ENCODE measurements around the gene HSD11B1L.

HSD11B1L gene

GRCh38 chr19:5667751-5668271 is 13.0 kb upstream of the HSD11B1L start:
- no peak overlapping the region for H3K27ac ChIP-seq (ENCODE audit: low read length)
- H3K27me3 ChIP-seq (ENCODE audit: low read depth, low read length) = no peaks in the 10 kb centered on the region
- H3K36me3 ChIP-seq (ENCODE audit: control insufficient read depth in 1 of 2, insufficient read depth in 2 of 2, low read length in 2 of 2) = peaks cover 43 to 68% of the 10 kb centered on the region in 2 donors
- H3K4me1 ChIP-seq (ENCODE audit: control insufficient read depth in 1 of 2, insufficient read depth in 2 of 2, low read length in 2 of 2) = no peaks in the 10 kb centered on the region
- H3K9me3 ChIP-seq (ENCODE audit: control insufficient read depth in 1 of 2, low read length in 2 of 2) = no peaks in the 10 kb centered on the region
- no peak overlapping the region for H3K4me3 ChIP-seq (ENCODE audit: low read depth in 1 of 2, low read length in 2 of 2)

- no peaks in the 10 kb centered on the region for H3K9me3 ChIP-seq (ENCODE audit: control insufficient read depth in 1 of 2, low read length in 2 of 2)
- no peak overlapping the region for H3K27ac ChIP-seq (ENCODE audit: low read length)
- no peaks in the 10 kb centered on the region for H3K4me1 ChIP-seq (ENCODE audit: control insufficient read depth in 1 of 2, insufficient read depth in 2 of 2, low read length in 2 of 2)
- peaks cover 34 to 54% of the 10 kb centered on the region in 2 donors for H3K36me3 ChIP-seq (ENCODE audit: control insufficient read depth in 1 of 2, insufficient read depth in 2 of 2, low read length in 2 of 2)
- H3K4me3 ChIP-seq (ENCODE audit: low read depth in 1 of 2, low read length in 2 of 2) = no peak overlapping the region
- no peaks in the 10 kb centered on the region for H3K27me3 ChIP-seq (ENCODE audit: low read depth, low read length)
Measured at GRCh38 chr19:5669212-5669611, 11.6 kb upstream of the HSD11B1L start.

GRCh38 chr19:5671600-5671999 is 9.2 kb upstream of the HSD11B1L start:
- Histone ChIP-seq H3K4me1 (ENCODE audit: control insufficient read depth in 1 of 2, insufficient read depth in 2 of 2, low read length in 2 of 2) (no peaks in the 10 kb centered on the region), H3K4me3 (ENCODE audit: low read depth in 1 of 2, low read length in 2 of 2) (no peak overlapping the region), H3K27ac (ENCODE audit: low read length) (no peak overlapping the region), H3K9me3 (ENCODE audit: control insufficient read depth in 1 of 2, low read length in 2 of 2) (no peaks in the 10 kb centered on the region), H3K36me3 (ENCODE audit: control insufficient read depth in 1 of 2, insufficient read depth in 2 of 2, low read length in 2 of 2) (peaks cover 12 to 30% of the 10 kb centered on the region in 2 donors), H3K27me3 (ENCODE audit: low read depth, low read length) (no peaks in the 10 kb centered on the region)

GRCh38 chr19:5672708-5673459 is 7.9 kb upstream of the HSD11B1L start:
- no peaks in the 10 kb centered on the region for H3K9me3 ChIP-seq (ENCODE audit: control insufficient read depth in 1 of 2, low read length in 2 of 2)
- H3K27ac ChIP-seq (ENCODE audit: low read length) = no peak overlapping the region
- H3K4me3 ChIP-seq (ENCODE audit: low read depth in 1 of 2, low read length in 2 of 2) = no peak overlapping the region
- no peaks in the 10 kb centered on the region for H3K4me1 ChIP-seq (ENCODE audit: control insufficient read depth in 1 of 2, insufficient read depth in 2 of 2, low read length in 2 of 2)
- no peaks in the 10 kb centered on the region for H3K27me3 ChIP-seq (ENCODE audit: low read depth, low read length)
- H3K36me3 ChIP-seq (ENCODE audit: control insufficient read depth in 1 of 2, insufficient read depth in 2 of 2, low read length in 2 of 2) = peaks cover 1 to 18% of the 10 kb centered on the region in 2 donors

- Histone ChIP-seq H3K27me3 (ENCODE audit: low read depth, low read length) (no peaks in the 10 kb centered on the region), H3K36me3 (ENCODE audit: control insufficient read depth in 1 of 2, insufficient read depth in 2 of 2, low read length in 2 of 2) (peaks cover 0 to 12% of the 10 kb centered on the region in 2 donors), H3K4me3 (ENCODE audit: low read depth in 1 of 2, low read length in 2 of 2) (no peak overlapping the region), H3K9me3 (ENCODE audit: control insufficient read depth in 1 of 2, low read length in 2 of 2) (no peaks in the 10 kb centered on the region), H3K27ac (ENCODE audit: low read length) (no peak overlapping the region), H3K4me1 (ENCODE audit: control insufficient read depth in 1 of 2, insufficient read depth in 2 of 2, low read length in 2 of 2) (no peaks in the 10 kb centered on the region)
Measured at GRCh38 chr19:5673752-5674151, 7.1 kb upstream of the HSD11B1L start.

- H3K36me3 ChIP-seq (ENCODE audit: control insufficient read depth in 1 of 2, insufficient read depth in 2 of 2, low read length in 2 of 2) = peaks cover 0 to 3% of the 10 kb centered on the region in 2 donors
- H3K27me3 ChIP-seq (ENCODE audit: low read depth, low read length) = no peaks in the 10 kb centered on the region
- no peak overlapping the region for H3K4me3 ChIP-seq (ENCODE audit: low read depth in 1 of 2, low read length in 2 of 2)
- H3K27ac ChIP-seq (ENCODE audit: low read length) = no peak overlapping the region
- no peaks in the 10 kb centered on the region for H3K9me3 ChIP-seq (ENCODE audit: control insufficient read depth in 1 of 2, low read length in 2 of 2)
- peaks cover 6 to 9% of the 10 kb centered on the region in 2 donors for H3K4me1 ChIP-seq (ENCODE audit: control insufficient read depth in 1 of 2, insufficient read depth in 2 of 2, low read length in 2 of 2)
Measured at GRCh38 chr19:5674714-5675113, 6.1 kb upstream of the HSD11B1L start.

GRCh38 chr19:5676105-5676771 is 4.6 kb upstream of the HSD11B1L start:
- Histone ChIP-seq H3K9me3 (ENCODE audit: control insufficient read depth in 1 of 2, low read length in 2 of 2) (no peaks in the 10 kb centered on the region), H3K27me3 (ENCODE audit: low read depth, low read length) (no peaks in the 10 kb centered on the region), H3K4me1 (ENCODE audit: control insufficient read depth in 1 of 2, insufficient read depth in 2 of 2, low read length in 2 of 2) (peaks cover 6 to 14% of the 10 kb centered on the region in 2 donors), H3K27ac (ENCODE audit: low read length) (no peak overlapping the region), H3K4me3 (ENCODE audit: low read depth in 1 of 2, low read length in 2 of 2) (no peak overlapping the region), H3K36me3 (ENCODE audit: control insufficient read depth in 1 of 2, insufficient read depth in 2 of 2, low read length in 2 of 2) (no peaks in the 10 kb centered on the region)

GRCh38 chr19:5676772-5677105 is 4.1 kb upstream of the HSD11B1L start:
- Histone ChIP-seq H3K4me1 (ENCODE audit: control insufficient read depth in 1 of 2, insufficient read depth in 2 of 2, low read length in 2 of 2) (peaks cover 6 to 19% of the 10 kb centered on the region in 2 donors), H3K4me3 (ENCODE audit: low read depth in 1 of 2, low read length in 2 of 2) (no peak overlapping the region), H3K27ac (ENCODE audit: low read length) (no peak overlapping the region)

GRCh38 chr19:5677136-5677535 is 3.7 kb upstream of the HSD11B1L start:
- H3K36me3 ChIP-seq (ENCODE audit: control insufficient read depth in 1 of 2, insufficient read depth in 2 of 2, low read length in 2 of 2) = no peaks in the 10 kb centered on the region
- no peaks in the 10 kb centered on the region for H3K27me3 ChIP-seq (ENCODE audit: low read depth, low read length)
- no peak overlapping the region for H3K4me3 ChIP-seq (ENCODE audit: low read depth in 1 of 2, low read length in 2 of 2)
- H3K4me1 ChIP-seq (ENCODE audit: control insufficient read depth in 1 of 2, insufficient read depth in 2 of 2, low read length in 2 of 2) = peaks cover 6 to 19% of the 10 kb centered on the region in 2 donors
- no peaks in the 10 kb centered on the region for H3K9me3 ChIP-seq (ENCODE audit: control insufficient read depth in 1 of 2, low read length in 2 of 2)
- no peak overlapping the region for H3K27ac ChIP-seq (ENCODE audit: low read length)

More at GRCh38 chr19:5676772-5677105, 4.1 kb upstream of the HSD11B1L start:
- no peaks in the 10 kb centered on the region for H3K9me3 ChIP-seq (ENCODE audit: control insufficient read depth in 1 of 2, low read length in 2 of 2)
- H3K27me3 ChIP-seq (ENCODE audit: low read depth, low read length) = no peaks in the 10 kb centered on the region
- no peaks in the 10 kb centered on the region for H3K36me3 ChIP-seq (ENCODE audit: control insufficient read depth in 1 of 2, insufficient read depth in 2 of 2, low read length in 2 of 2)

- H3K4me3 ChIP-seq (ENCODE audit: low read depth in 1 of 2, low read length in 2 of 2) = no peak overlapping the region
- peaks cover 6 to 19% of the 10 kb centered on the region in 2 donors for H3K4me1 ChIP-seq (ENCODE audit: control insufficient read depth in 1 of 2, insufficient read depth in 2 of 2, low read length in 2 of 2)
- no peaks in the 10 kb centered on the region for H3K36me3 ChIP-seq (ENCODE audit: control insufficient read depth in 1 of 2, insufficient read depth in 2 of 2, low read length in 2 of 2)
- H3K27me3 ChIP-seq (ENCODE audit: low read depth, low read length) = no peaks in the 10 kb centered on the region
- no peak overlapping the region for H3K27ac ChIP-seq (ENCODE audit: low read length)
- no peaks in the 10 kb centered on the region for H3K9me3 ChIP-seq (ENCODE audit: control insufficient read depth in 1 of 2, low read length in 2 of 2)
Measured at GRCh38 chr19:5677580-5677979, 3.2 kb upstream of the HSD11B1L start.

GRCh38 chr19:5678071-5678718 is 2.6 kb upstream of the HSD11B1L start:
- Histone ChIP-seq H3K4me3 (ENCODE audit: low read depth in 1 of 2, low read length in 2 of 2) (no peak overlapping the region), H3K4me1 (ENCODE audit: control insufficient read depth in 1 of 2, insufficient read depth in 2 of 2, low read length in 2 of 2) (peaks cover 6 to 19% of the 10 kb centered on the region in 2 donors), H3K27ac (ENCODE audit: low read length) (no peak overlapping the region)

More at GRCh38 chr19:5678071-5678718, 2.6 kb upstream of the HSD11B1L start:
- H3K9me3 ChIP-seq (ENCODE audit: control insufficient read depth in 1 of 2, low read length in 2 of 2) = no peaks in the 10 kb centered on the region
- no peaks in the 10 kb centered on the region for H3K27me3 ChIP-seq (ENCODE audit: low read depth, low read length)
- no peaks in the 10 kb centered on the region for H3K36me3 ChIP-seq (ENCODE audit: control insufficient read depth in 1 of 2, insufficient read depth in 2 of 2, low read length in 2 of 2)
